Ectodermal cell (in vitro differentiated cells): ENCODE results near the gene RASSF8.

Experiments
- H3K27ac ChIP-seq: 2 replicates; pipeline ENCODE4 v1.7.0; 2013; ENCODE audit warnings: mild to moderate bottlenecking, low read depth, low read length; ENCODE audit not compliant: insufficient read depth, poor library complexity, severe bottlenecking
- H3K27me3 ChIP-seq: 2 replicates; pipeline ENCODE4 v1.7.0; 2013; ENCODE audit warnings: mild to moderate bottlenecking, low read length; ENCODE audit not compliant: insufficient read depth, control insufficient read depth, poor library complexity, severe bottlenecking
- H3K36me3 ChIP-seq: one replicate; pipeline ENCODE4 v1.7.0; 2013; ENCODE audit warnings: low read length; ENCODE audit not compliant: control insufficient read depth, insufficient read depth
- H3K4me1 ChIP-seq: one replicate; pipeline ENCODE4 v1.7.0; 2013; ENCODE audit warnings: low read length; ENCODE audit not compliant: control insufficient read depth, insufficient read depth
- H3K4me3 ChIP-seq: 2 replicates; pipeline ENCODE4 v1.7.0; 2013; ENCODE audit warnings: low read depth, low read length, control low read depth; ENCODE audit not compliant: insufficient read depth
- H3K9me3 ChIP-seq: 2 replicates; pipeline ENCODE4 v1.7.0; 2013; ENCODE audit warnings: mild to moderate bottlenecking, low read length, moderate library complexity; ENCODE audit not compliant: control insufficient read depth
- WGBS, 2 experiments: methylation state at CpG; one replicate each; pipeline ENCODE4 v1.1.7; 2013; ENCODE audit warnings: missing lambda C conversion rate in 2 of 2; 5-methylcytosine and 5-hydroxymethylcytosine counted together

The RASSF8 gene

GRCh38 chr12:26018926-26019325 lies 60.4 kb downstream of the RASSF8 start:
- 90 to 92% methylated on average over 1 of the region's 2 CpGs for WGBS, 2 experiments
- no peak overlapping the region for H3K4me3 ChIP-seq
- no peaks in the 10 kb centered on the region for H3K36me3 ChIP-seq
- no peaks in the 10 kb centered on the region for H3K27me3 ChIP-seq
- no peak overlapping the region for H3K27ac ChIP-seq
- peaks cover 21% of the 10 kb centered on the region for H3K4me1 ChIP-seq
- no peaks in the 10 kb centered on the region for H3K9me3 ChIP-seq

DNA sequence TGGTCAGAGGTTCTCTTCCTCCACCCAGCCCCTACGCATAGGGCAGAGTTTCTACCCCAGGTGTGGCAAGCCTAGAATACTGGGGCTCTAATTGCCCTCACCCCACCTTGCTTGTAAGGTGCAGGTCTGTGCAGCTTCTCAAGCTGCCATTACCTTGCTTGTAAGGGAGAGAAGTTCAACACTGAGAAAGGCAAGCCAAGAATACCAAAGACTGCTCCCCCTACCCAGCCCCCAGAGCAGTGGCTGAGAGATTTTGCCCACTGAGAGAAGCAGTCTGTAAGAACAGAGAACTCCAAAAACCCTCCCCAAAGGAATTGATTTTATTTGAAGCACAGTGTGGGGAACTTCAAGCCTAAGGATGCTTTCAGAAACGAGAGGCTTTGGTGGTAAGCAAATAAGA lies 63.1 kb downstream of the RASSF8 start:
- H3K27ac ChIP-seq, result no peak overlapping the region
- 65 to 68% methylated on average over 2 of the region's 2 CpGs for WGBS, 2 experiments
- no peaks in the 10 kb centered on the region for H3K36me3 ChIP-seq
- H3K27me3 ChIP-seq, result no peaks in the 10 kb centered on the region
- H3K4me1 ChIP-seq, result peaks cover 14% of the 10 kb centered on the region
- H3K4me3 ChIP-seq, result no peak overlapping the region
- H3K9me3 ChIP-seq, result no peaks in the 10 kb centered on the region

DNA sequence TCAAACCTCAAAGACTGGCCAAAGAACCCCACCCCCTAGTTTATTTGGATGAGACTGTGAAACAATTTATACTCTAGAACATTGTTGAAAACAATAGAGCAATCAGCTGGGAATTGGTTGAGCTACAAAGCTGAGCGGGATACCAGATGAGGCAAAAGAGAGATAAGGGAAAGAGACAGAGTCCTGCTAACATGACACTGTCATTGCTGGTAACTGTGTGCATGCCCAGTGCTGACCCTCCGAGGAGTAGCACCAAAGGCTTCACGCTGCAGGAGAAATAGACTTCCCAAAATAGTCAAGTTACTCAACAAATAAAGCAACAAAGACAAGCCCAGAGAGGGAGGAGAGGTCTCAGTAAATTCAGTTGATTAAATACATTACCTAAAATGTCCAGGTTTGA lies 63.6 kb downstream of the RASSF8 start:
- 80 to 97% methylated on average over 3 of the region's 3 CpGs for WGBS, 2 experiments
- Histone ChIP-seq H3K27ac (no peak overlapping the region), H3K36me3 (no peaks in the 10 kb centered on the region), H3K27me3 (no peaks in the 10 kb centered on the region), H3K4me3 (no peak overlapping the region), H3K4me1 (peaks cover 13% of the 10 kb centered on the region), H3K9me3 (no peaks in the 10 kb centered on the region)

GRCh38 chr12:26026713-26027112 lies 68.2 kb downstream of the RASSF8 start:
- WGBS, 2 experiments, result 94 to 100% methylated on average over 1 of the region's 1 CpG
- Histone ChIP-seq H3K36me3 (no peaks in the 10 kb centered on the region), H3K9me3 (no peaks in the 10 kb centered on the region), H3K27ac (no peak overlapping the region), H3K27me3 (no peaks in the 10 kb centered on the region), H3K4me1 (peaks cover 8% of the 10 kb centered on the region), H3K4me3 (no peak overlapping the region)

DNA sequence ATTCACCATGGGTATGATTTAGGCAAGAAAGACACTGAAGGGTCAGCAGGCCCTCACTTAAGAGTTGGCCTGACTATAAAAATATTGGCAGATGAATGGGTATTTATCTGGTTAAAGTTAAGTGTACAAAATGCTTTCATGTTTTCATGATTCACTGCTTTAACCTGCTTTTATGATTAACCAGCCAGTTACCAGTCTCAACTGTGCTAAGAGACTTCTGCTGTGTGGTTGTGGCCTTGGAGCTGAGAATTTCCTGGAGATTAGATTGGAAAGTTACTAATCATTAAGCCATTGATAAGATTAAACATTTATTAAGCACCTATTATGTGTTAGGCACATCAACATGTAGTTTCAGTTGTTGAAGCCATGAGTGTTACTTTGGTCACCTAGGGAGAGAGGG lies 68.9 kb downstream of the RASSF8 start:
- Histone ChIP-seq H3K4me1 (peaks cover 5% of the 10 kb centered on the region), H3K27me3 (no peaks in the 10 kb centered on the region), H3K36me3 (no peaks in the 10 kb centered on the region), H3K4me3 (no peak overlapping the region), H3K27ac (no peak overlapping the region), H3K9me3 (no peaks in the 10 kb centered on the region)

GRCh38 chr12:26028953-26029735 lies 70.7 kb downstream of the RASSF8 start:
- Histone ChIP-seq H3K4me1 (peaks cover 5% of the 10 kb centered on the region), H3K4me3 (no peak overlapping the region), H3K27me3 (no peaks in the 10 kb centered on the region), H3K27ac (no peak overlapping the region), H3K9me3 (no peaks in the 10 kb centered on the region), H3K36me3 (no peaks in the 10 kb centered on the region)
- 68 to 71% methylated on average over 4 of the region's 4 CpGs for WGBS, 2 experiments

GRCh38 chr12:26029736-26030022 lies 71.2 kb downstream of the RASSF8 start:
- 89 to 92% methylated on average over 3 of the region's 3 CpGs for WGBS, 2 experiments
- H3K9me3 ChIP-seq, result no peaks in the 10 kb centered on the region
- H3K27ac ChIP-seq, result no peak overlapping the region
- no peaks in the 10 kb centered on the region for H3K36me3 ChIP-seq
- H3K27me3 ChIP-seq, result no peaks in the 10 kb centered on the region
- peaks cover 5% of the 10 kb centered on the region for H3K4me1 ChIP-seq
- no peak overlapping the region for H3K4me3 ChIP-seq

DNA sequence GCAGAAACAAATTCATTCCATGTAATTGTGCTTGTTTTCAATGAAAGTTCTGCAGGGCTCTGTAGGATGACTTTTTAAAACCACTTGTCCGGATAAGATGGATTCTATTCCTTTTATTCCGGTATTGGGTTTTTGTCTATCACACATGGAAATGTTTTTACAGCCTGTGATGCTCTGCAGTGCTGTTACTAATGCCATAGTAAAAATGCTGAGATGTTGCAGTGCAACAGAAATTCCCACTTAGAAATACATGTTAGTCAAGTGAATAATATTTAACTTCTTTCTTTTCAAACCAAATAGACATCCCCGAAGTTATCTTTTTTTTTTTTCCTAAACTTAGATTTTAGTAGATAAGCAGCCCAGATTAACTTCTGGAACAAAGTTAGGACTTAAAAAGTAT lies 71.9 kb downstream of the RASSF8 start:
- H3K27me3 ChIP-seq, result no peaks in the 10 kb centered on the region
- no peaks in the 10 kb centered on the region for H3K36me3 ChIP-seq
- H3K4me3 ChIP-seq, result no peak overlapping the region
- 91 to 95% methylated on average over 2 to 3 of the region's 3 CpGs for WGBS, 2 experiments
- H3K4me1 ChIP-seq, result peaks cover 5% of the 10 kb centered on the region
- no peak overlapping the region for H3K27ac ChIP-seq
- H3K9me3 ChIP-seq, result no peaks in the 10 kb centered on the region

DNA sequence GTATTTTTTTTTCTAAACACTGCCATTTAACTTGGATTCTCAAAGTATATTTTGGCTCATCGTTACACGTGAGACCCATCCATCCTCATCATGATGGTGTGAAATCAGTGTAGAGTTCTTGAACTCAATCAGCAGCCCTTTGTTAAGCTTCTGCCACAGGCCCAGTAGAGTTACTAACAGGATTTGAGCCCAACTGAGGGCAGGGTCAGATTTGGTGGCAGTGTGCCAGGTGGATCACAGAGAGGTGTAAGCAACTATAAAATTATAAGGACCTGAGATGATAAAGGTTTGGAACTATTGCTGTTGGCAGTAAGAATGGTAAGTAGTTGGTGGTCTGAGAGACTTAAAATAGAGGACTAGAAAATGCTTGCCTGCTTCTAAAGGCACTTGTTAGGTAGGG lies 72.8 kb downstream of the RASSF8 start:
- Histone ChIP-seq H3K4me3 (no peak overlapping the region), H3K9me3 (no peaks in the 10 kb centered on the region), H3K27ac (no peak overlapping the region), H3K36me3 (no peaks in the 10 kb centered on the region), H3K4me1 (peaks cover 5% of the 10 kb centered on the region), H3K27me3 (no peaks in the 10 kb centered on the region)
- 91 to 98% methylated on average over 2 of the region's 2 CpGs for WGBS, 2 experiments

GRCh38 chr12:26031827-26032226 lies 73.3 kb downstream of the RASSF8 start:
- Histone ChIP-seq H3K4me3 (no peak overlapping the region), H3K36me3 (no peaks in the 10 kb centered on the region), H3K9me3 (no peaks in the 10 kb centered on the region), H3K27me3 (no peaks in the 10 kb centered on the region), H3K27ac (no peak overlapping the region), H3K4me1 (peaks cover 5% of the 10 kb centered on the region)

DNA sequence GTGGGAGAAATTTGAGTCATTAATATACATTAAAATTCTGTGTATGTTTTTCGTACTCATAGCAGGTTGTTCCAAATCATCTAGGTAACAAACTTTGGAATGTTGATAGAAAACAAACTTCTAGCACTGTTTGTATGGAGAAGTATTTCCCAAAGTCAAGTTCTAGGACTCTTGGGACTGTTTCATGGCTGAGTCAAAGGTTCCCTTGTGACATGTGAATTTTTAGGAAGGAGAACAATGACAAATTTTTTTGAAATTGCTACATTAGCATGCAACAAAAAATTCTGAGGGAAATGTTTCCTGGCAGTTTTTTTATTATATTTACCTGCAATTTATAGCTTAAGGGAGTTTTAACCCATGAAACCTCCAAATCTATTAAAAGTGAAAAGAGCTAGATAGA lies 73.8 kb downstream of the RASSF8 start:
- H3K27me3 ChIP-seq, result no peaks in the 10 kb centered on the region
- H3K4me1 ChIP-seq, result peaks cover 5% of the 10 kb centered on the region
- 83 to 100% methylated on average over 1 of the region's 1 CpG for WGBS, 2 experiments
- no peak overlapping the region for H3K27ac ChIP-seq
- H3K9me3 ChIP-seq, result no peaks in the 10 kb centered on the region
- no peaks in the 10 kb centered on the region for H3K36me3 ChIP-seq
- no peak overlapping the region for H3K4me3 ChIP-seq
